Liver (tissue), 3 donors: ENCODE data around the gene MAPKAPK2.

ENCODE experiments used
- CTCF ChIP-seq: fragments of 150-350 bp; IDR thresholded peaks from 2 replicates; pipeline ENCODE4 v1.5.1; 2017; ENCODE audit warnings: improper control_type of control experiment, low read depth, low read length; ENCODE audit not compliant: missing input control
- MAX ChIP-seq: IDR thresholded peaks from 2 replicates; pipeline ENCODE4 v1.6.1; 2016; ENCODE audit warnings: antibody characterized with exemption
- REST ChIP-seq: IDR thresholded peaks from 2 replicates; pipeline ENCODE4 v1.6.1; 2016; ENCODE audit warnings: antibody characterized with exemption, mild to moderate bottlenecking
- RXRA ChIP-seq, 2 donors: IDR thresholded peaks; 2 replicates each; pipeline ENCODE4 v1.6.1; 2017 to 2018; ENCODE audit warnings: antibody characterized with exemption in 2 of 2, mild to moderate bottlenecking in 1 of 2
- SP1 ChIP-seq: IDR thresholded peaks from 2 replicates; pipeline ENCODE4 v1.6.1; 2018; ENCODE audit warnings: antibody characterized with exemption, mild to moderate bottlenecking
- donor health status: healthy.
- donor health status: healthy.

- TF ChIP-seq RXRA (IDR thresholded peaks at IDR 0.05) (no peak), SP1 (no peak), CTCF (no peak), REST (no peak), MAX (no peak)
These were observed 91.5 kb downstream of the MAPKAPK2 start for GRCh38 chr1:206776229-206776628.
